Ascending aorta (tissue), 2 donors: ENCODE measurements around the gene AURKAIP1. TPM values are rescaled to one million over a fixed set of nuclear protein-coding genes. Genes with fewer than 3 reads are reported as not detected.
"Not testable (repeated sequence)": the region's sequence is repeated elsewhere in the genome, so short reads cannot be mapped to it uniquely, and the experiment has no call there.

Experiments
- DNase-seq, 2 donors: peaks; one replicate each; pipeline ENCODE4 v3.0.0-alpha.2; 2019; ENCODE audit warnings: low spot score in 2 of 2
- H3K27ac ChIP-seq, 2 donors: fragments of 200-600 bp; sonication (generic); one replicate each; pipeline ENCODE4 v1.5.1; 2016 to 2017; ENCODE audit warnings: mild to moderate bottlenecking in 1 of 2
- H3K27me3 ChIP-seq: fragments of 200-600 bp; sonication (generic); one replicate; pipeline ENCODE4 v1.5.1; 2017
- H3K36me3 ChIP-seq, 2 donors: fragments of 200-600 bp; sonication (generic); one replicate each; pipeline ENCODE4 v1.5.1; 2016
- H3K4me1 ChIP-seq, 2 donors: fragments of 200-600 bp; sonication (generic); one replicate each; pipeline ENCODE4 v1.5.1; 2016 to 2017; ENCODE audit warnings: mild to moderate bottlenecking in 1 of 2
- H3K4me3 ChIP-seq, 2 donors: fragments of 200-600 bp; sonication (generic); one replicate each; pipeline ENCODE4 v1.5.1; 2016 to 2017; ENCODE audit warnings: mild to moderate bottlenecking in 1 of 2
- H3K9me3 ChIP-seq, 2 donors: fragments of 200-600 bp; sonication (generic); one replicate each; pipeline ENCODE4 v1.5.1; 2016
- intact Hi-C: fragments of 100-400 bp; cut with DNase I; formaldehyde crosslinking; loops from one replicate; pipeline ENCODE4 v1.15.1; 2023
- total RNA-seq: library from RNA; depleted of rRNA; stranded (reverse); fragments of >200 nt; gene quantifications from one replicate; pipeline ENCODE4 v1.1.0, GENCODE V29; 2016
- TF ChIP-seq, protein P1 (sequence below), 3 experiments: fragments of 200-600 bp in 2 of 3; fragments of 450-650 bp in 1 of 3; sonication (generic) in 2 of 3; IDR thresholded peaks; one replicate each; pipeline ENCODE4 v1.5.1; 2016 to 2019; ENCODE audit warnings: antibody characterized with exemption in 3 of 3, mild to moderate bottlenecking in 1 of 3, moderate library complexity in 1 of 3

The AURKAIP1 gene
- total RNA-seq, 1 donor from 2014 or later: 247 TPM

DNA sequence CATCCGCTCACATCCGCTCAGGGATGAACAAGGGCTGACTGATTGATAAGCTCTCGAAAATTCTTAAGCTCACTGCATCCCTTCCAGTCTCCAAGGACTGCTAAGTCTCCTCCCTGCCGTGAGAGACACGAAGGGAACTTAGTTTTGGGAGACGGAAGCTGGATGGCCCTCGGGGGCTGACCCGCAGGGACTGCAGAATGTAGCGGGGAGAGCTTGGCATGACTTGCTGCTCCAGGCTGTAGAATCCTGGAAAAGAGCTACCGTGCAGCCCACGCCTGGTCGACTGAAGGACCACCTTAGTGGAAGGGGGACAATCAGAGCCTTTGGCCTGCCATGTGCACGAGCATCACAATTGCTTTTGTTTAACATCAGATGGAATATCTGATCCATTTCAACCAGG lies 40.7 kb upstream of the AURKAIP1 start:
- Histone ChIP-seq H3K36me3 (no peaks in the 10 kb centered on the region), H3K4me1 (no peaks in the 10 kb centered on the region), H3K4me3 (no peak overlapping the region), H3K27me3 (no peaks in the 10 kb centered on the region), H3K9me3 (no peaks in the 10 kb centered on the region), H3K27ac (no peak overlapping the region)
- TF ChIP-seq, protein P1, sequence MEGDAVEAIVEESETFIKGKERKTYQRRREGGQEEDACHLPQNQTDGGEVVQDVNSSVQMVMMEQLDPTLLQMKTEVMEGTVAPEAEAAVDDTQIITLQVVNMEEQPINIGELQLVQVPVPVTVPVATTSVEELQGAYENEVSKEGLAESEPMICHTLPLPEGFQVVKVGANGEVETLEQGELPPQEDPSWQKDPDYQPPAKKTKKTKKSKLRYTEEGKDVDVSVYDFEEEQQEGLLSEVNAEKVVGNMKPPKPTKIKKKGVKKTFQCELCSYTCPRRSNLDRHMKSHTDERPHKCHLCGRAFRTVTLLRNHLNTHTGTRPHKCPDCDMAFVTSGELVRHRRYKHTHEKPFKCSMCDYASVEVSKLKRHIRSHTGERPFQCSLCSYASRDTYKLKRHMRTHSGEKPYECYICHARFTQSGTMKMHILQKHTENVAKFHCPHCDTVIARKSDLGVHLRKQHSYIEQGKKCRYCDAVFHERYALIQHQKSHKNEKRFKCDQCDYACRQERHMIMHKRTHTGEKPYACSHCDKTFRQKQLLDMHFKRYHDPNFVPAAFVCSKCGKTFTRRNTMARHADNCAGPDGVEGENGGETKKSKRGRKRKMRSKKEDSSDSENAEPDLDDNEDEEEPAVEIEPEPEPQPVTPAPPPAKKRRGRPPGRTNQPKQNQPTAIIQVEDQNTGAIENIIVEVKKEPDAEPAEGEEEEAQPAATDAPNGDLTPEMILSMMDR (IDR thresholded peaks at IDR 0.05): no peak
- no peak for DNase-seq
- intact Hi-C loops: no loop called here

DNA sequence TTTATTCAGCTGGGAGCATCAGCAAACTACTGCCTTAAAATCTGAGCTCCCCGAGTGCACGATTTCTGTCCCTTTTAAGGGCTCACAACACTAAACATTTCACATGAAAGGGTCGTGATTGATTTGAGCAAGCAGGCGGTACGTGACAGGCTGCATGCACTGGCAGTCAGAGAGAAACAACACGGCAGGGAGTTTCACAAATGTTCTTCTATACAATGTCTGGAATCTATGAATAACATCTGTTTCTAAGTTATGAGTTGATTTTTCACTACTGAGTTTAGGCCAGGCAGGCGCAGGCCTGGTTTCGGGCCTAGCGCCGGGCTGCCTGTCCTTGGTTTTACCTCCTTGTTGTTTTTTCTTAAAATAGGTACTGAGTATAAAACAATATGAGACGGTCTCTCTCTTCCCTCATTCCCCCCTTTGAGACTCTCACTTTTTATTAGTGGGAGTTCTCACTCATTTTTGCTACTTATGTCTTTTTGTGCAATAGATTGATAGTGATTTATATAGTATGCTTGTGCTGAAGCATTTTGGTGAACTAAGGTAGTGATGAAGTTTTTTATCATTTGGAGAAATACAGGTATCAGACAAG lies 37.4 kb upstream of the AURKAIP1 start:
- intact Hi-C loops, H3K9me3 ChIP-seq, H3K4me1 ChIP-seq, H3K4me3 ChIP-seq, H3K27ac ChIP-seq, H3K27me3 ChIP-seq, DNase-seq, H3K36me3 ChIP-seq: not testable (repeated sequence)

GRCh38 chr1:1411626-1412025 lies 36.6 kb upstream of the AURKAIP1 start:
- TF ChIP-seq, protein P1 (IDR thresholded peaks at IDR 0.05): no peak
- DNase-seq: no peak
- Histone ChIP-seq H3K27me3 (no peaks in the 10 kb centered on the region), H3K9me3 (no peaks in the 10 kb centered on the region), H3K27ac (no peak overlapping the region), H3K36me3 (no peaks in the 10 kb centered on the region), H3K4me3 (no peak overlapping the region), H3K4me1 (peaks cover 0 to 9% of the 10 kb centered on the region in 2 donors)
- intact Hi-C loops: no loop called here

GRCh38 chr1:1410238-1410637 lies 35.2 kb upstream of the AURKAIP1 start:
- peaks cover 7 to 22% of the 10 kb centered on the region in 2 donors for H3K4me1 ChIP-seq
- H3K4me3 ChIP-seq, DNase-seq, H3K27ac ChIP-seq, H3K36me3 ChIP-seq, intact Hi-C loops, H3K9me3 ChIP-seq, H3K27me3 ChIP-seq: not testable (repeated sequence)

GRCh38 chr1:1407636-1408318 lies 32.8 kb upstream of the AURKAIP1 start:
- H3K9me3 ChIP-seq: no peaks in the 10 kb centered on the region
- DNase-seq: no peak
- TF ChIP-seq, protein P1 (IDR thresholded peaks at IDR 0.05): peak in 1 of 3 experiments; percentile 10
- peaks cover 7 to 25% of the 10 kb centered on the region in 2 donors for H3K4me1 ChIP-seq
- peak overlapping the region; percentile 68 to 93 for H3K4me3 ChIP-seq
- H3K27me3 ChIP-seq: no peaks in the 10 kb centered on the region
- intact Hi-C loops: loop anchor here (1.0 to 10.0 kb wide), 8 partner anchors 8 to 293 kb away; partner anchors contain the start of genes ATAD3A, ATAD3B, AURKAIP1 and C1orf159
- peaks cover 15 to 29% of the 10 kb centered on the region in 2 donors for H3K36me3 ChIP-seq
- peak overlapping the region; percentile 72 to 77 for H3K27ac ChIP-seq

- intact Hi-C loops: loop anchor here (1.0 to 10.0 kb wide), 8 partner anchors 8 to 292 kb away; partner anchors contain the start of genes ATAD3A, ATAD3B, AURKAIP1 and C1orf159
- Histone ChIP-seq H3K27ac (peak within 1 kb of the TSS; percentile 72 to 77), H3K4me3 (peak within 1 kb of the TSS; percentile 68 to 93), H3K9me3 (no peaks in the 10 kb centered on the region), H3K27me3 (no peaks in the 10 kb centered on the region), H3K4me1 (peaks cover 7 to 25% of the 10 kb centered on the region in 2 donors), H3K36me3 (peaks cover 20 to 36% of the 10 kb centered on the region in 2 donors)
- TF ChIP-seq, protein P1 (IDR thresholded peaks at IDR 0.05): no peak
- DNase-seq: peak; percentile 76 to 97
These were observed 32.0 kb upstream of the AURKAIP1 start, which contains the start of gene MRPL20 for GRCh38 chr1:1406821-1407635. Gene MRPL20, minus strand, starts transcription at chr1:1407293. Its CDS starts 76 bp downstream, at chr1:1407217.
